ENCODE measurements around the gene HEATR5A.
"Not testable (repeated sequence)": the region's sequence is repeated elsewhere in the genome, so short reads cannot be mapped to it uniquely, and the experiment has no call there.

Gene HEATR5A

DNA sequence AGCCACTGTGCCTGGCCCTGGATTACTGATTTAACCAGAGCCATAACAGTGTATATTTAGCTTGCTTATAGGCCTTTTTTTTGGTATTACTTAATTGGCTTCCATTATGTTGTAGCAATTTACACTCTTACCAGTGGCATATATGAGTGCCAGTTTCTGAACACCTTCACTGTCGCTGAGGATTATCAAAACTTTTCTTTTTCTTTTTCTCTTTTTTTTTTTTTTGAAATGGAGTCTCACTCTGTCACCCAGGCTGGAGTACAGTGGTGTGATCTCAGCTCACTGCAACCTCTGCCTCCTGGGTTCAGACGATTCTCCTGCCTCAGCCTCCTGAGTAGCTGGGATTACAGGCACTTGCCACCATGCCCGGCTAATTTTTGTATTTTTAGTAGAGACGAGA lies 164.4 kb downstream of the HEATR5A start:
- DNase-seq = not testable (repeated sequence)

DNA sequence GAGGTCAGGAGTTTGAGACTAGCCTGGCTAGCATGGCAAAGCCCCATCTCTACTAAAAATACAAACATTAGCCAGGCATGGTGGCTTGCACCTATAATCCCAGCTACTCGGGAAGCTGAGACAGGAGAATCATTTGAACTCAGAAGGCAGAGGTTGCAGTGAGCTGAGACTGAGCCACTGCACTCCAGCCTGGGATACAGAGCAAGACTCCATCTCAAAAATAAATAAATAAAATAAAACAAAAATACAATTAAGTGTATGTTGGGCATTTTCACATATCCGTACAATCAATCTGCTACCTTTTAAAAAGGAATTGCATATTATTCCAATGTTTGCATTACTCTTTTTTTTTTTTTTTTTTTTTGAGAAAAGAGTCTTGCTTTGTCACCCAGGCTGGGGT lies 165.1 kb downstream of the HEATR5A start:
- DNase-seq = no peak

DNA sequence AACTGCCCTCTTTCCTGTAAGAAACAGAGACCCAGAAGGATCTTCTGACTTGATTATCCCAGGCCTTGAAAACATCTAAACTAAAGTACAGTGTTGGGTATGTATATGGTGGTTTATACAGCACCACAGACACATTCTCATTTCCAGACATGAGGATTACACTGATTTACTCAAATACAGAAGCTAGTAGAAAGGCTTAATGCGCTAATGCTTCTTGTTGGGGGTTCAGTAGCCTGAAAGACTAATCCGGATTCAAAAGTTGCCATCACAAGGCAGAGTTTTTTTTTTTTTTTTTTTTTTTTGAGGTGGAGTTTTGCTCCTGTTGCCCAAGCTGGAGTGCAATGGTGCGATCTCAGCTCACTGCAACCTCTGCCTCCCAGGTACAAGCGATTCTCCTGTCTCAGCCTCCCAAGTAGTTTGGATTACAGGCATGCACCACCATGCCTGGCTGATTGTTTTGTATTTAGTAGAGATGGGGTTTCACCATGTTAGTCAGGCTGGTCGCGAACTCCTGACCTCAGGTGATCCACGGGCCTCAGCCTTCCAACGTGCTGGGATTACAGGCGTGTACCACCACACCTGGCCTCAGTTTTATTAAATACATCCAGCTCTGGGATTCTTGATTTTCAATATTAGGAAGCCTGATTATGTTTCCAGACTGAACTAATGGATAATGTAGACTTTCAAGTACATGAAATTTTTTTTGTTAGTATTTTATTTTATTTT lies 166.4 kb downstream of the HEATR5A start:
- DNase-seq = no peak

DNA sequence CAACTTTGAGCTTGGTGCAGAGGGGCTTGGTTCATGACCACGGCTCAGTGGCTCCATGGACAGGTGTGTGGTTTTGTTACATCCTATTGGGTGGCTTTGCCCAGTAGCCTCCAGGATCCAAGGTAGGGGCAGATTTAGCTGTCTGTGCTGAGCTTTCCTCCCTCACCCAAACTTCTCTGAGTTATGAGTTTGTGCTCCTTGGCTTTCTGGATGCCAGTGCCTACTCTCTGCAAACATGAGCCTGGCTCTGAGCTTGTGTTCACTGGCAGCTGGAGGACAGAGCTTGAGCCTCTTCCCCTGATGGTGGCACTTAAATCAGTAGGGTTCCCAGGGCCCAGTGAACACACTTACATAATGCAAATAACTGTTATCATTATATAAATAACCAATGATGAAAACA lies 167.5 kb downstream of the HEATR5A start:
- DNase-seq = no peak

DNA sequence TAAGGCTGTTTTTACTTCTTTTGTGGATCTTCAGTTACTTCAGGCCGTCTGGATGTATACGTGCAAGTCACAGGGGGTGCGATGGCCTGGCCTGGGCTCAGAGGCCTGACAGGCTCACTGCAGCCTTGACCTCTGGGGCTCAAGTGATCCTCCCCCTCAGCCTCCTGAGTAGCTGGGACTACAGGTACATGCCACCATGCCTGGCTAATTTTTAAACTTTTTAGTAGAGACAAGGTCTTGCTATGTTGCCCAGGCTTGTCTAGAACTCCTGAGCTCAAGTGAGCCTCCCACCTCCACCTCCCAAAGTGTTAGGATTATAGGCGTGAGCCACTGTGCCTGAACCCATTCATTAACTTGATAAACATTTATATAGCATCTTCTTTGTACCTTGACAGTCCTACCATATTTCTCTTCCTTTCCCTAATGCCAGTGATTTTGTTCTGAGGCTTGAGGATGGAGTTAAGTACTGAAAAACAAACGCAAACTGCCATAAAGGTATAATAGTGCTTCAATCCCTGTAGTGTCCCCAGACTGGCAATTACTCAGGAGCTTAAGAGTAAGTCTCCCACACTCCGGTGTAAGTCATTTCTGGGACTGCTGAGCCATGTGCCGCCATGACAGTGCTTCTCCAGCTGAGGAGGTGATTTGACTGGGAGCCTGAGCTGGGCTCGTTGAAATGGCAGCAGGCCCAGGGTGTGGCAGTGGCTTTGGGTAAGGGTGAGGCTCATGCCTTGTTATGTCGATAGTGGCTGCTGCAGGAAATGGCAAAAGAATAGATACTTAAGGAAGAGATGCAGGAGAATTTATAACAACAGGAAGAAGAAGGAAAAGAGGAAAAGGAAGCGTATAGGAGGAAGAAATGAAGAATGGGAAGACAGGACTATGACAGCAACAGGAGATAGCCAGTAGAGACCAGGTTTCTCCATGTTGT lies 169.1 kb downstream of the HEATR5A start:
- DNase-seq = no peak

DNA sequence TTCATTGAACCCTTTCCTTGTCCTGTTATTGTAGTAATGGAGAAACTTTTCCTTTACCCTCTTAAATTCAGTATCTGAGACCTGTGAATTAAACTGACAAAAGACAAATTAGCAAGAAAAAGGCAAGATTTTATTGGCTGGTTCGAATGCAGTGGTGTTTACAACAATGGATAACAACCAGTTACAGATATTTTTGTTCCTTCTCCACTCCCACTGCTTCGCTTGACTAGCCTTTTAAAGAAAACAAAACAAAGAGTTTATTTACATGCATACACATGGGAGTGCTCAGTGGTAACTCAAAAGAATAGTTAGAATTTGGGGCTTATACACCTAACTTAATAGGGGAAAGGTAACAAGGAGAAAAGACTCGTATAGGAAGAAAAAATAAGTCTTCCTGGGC lies 175.7 kb downstream of the HEATR5A start:
- no peak for DNase-seq

DNA sequence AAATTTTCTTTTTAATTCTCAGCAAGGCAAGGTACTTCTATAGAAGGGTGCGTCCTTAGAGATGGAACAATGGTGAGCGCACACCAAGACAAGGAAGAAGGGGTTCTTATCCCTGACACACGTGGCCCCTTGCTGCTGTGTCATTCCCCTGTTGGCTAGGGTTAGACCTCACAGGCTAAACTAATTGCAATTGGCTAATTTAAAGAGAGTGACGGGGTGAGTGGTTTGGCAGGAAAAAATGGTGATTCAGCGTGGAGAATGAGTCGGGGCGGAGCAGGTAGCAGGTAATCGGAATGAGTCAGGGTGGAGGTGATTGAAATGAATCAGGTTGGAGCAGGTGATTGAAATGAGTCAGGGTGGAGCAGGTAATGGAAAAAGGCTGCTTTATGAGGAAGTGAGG lies 176.5 kb downstream of the HEATR5A start:
- DNase-seq = no peak

GRCh38 chr14:31242161-31242940 lies 178.0 kb downstream of the HEATR5A start:
- not testable (repeated sequence) for DNase-seq

Measured in effector CD8-positive, alpha-beta T cell (primary cell).